GM12892 (cell line): ENCODE measurements around the gene TTC28.
"Not testable (repeated sequence)": the region's sequence is repeated elsewhere in the genome, so short reads cannot be mapped to it uniquely, and the experiment has no call there.

Source experiments
- DNase-seq: peaks from one replicate; pipeline ENCODE4 v3.0.0; 2011; ENCODE audit not compliant: insufficient read length
- FAIRE-seq: peaks from 2 replicates; lab custom pipeline; 2011; peaks lifted over from hg19 to GRCh38; lab: Jason Lieb, UNC
- POLR2A ChIP-seq: IDR thresholded peaks from 2 replicates; pipeline ENCODE4 v1.6.1; 2011; ENCODE audit warnings: low read depth, low read length, control low read depth
- POLR2AphosphoS5 ChIP-seq: IDR thresholded peaks from 2 replicates; pipeline ENCODE4 v1.6.1; 2011; ENCODE audit warnings: low read depth, low read length, control low read depth
- TAF1 ChIP-seq: IDR thresholded peaks from 2 replicates; pipeline ENCODE4 v1.6.1; 2011; ENCODE audit warnings: low read depth, mild to moderate bottlenecking, control low read depth, low read length, borderline replicate concordance

The TTC28 gene

GRCh38 chr22:28075358-28075981 lies 604.2 kb downstream of the TTC28 start:
- no peak for TF ChIP-seq POLR2AphosphoS5
- no peak for TF ChIP-seq POLR2A
- no peak for TF ChIP-seq TAF1
- FAIRE-seq (no peak), DNase-seq (no peak)

DNA sequence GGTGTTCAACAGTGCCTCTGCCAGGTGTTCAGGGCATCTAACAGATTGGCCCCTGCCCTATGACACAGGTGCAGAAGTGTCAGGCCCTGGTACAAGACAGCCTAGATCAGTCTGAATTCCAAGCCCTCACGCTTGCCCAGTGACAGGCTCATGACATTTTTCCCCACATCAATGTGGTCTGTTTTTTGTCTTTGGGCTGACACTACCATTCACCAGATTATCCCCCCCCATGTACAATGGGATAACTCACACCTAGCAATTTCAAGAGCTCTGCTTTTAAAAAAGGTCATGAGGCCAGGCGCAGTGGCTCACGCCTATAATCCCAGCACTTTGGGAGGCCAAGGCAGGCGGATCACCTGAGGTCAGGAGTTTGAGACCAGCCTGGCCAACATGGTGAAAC lies 605.1 kb downstream of the TTC28 start:
- FAIRE-seq (no peak), DNase-seq (no peak)
- TF ChIP-seq POLR2A (no peak), TAF1 (no peak), POLR2AphosphoS5 (no peak)

GRCh38 chr22:28072066-28072465 lies 607.6 kb downstream of the TTC28 start:
- DNase-seq (no peak), FAIRE-seq (no peak)
- TF ChIP-seq POLR2A (no peak), TAF1 (no peak), POLR2AphosphoS5 (no peak)

DNA sequence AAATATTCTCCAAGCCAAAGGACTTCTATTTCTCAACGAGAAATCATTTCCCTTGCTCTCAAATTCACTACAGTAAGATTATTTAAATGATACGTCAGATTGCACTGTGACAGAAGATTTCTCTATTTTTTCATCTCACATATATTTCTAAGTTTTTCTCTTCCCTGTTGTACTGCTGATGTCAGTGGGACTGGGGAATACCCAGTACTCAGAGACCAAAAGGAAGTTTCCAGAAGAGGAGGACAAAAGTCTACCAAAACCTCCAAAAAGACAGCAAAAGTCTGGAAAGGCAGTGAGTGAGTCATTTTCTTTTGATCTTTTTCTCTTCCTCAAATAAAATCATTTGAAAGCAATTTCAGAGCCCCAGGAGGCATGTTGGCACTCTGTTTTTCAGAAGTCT lies 610.8 kb downstream of the TTC28 start:
- DNase-seq = no peak
- FAIRE-seq = no peak
- TF ChIP-seq POLR2A = no peak
- TF ChIP-seq POLR2AphosphoS5 = no peak
- TF ChIP-seq TAF1 = no peak

DNA sequence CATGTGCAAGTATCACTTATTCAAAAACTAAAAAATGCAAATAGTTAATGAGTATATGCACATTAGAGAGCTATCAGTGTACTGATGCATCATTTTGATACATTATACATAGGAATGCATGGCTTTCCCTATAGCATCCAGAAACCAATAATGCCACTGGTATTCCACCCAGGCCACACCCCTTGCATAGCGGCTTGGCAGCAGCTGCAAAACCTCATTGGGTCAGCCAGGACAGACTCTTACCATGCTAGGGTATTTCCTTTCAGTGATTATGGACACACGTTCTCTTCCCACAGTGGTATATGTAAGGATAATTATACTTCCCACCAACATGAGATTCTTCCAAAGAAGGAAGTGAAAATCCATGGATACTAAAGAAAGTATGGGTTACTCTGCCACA lies 614.7 kb downstream of the TTC28 start:
- no peak for TF ChIP-seq POLR2A
- no peak for TF ChIP-seq POLR2AphosphoS5
- TF ChIP-seq TAF1 = no peak
- FAIRE-seq (no peak), DNase-seq (no peak)

GRCh38 chr22:28063656-28064055 lies 616.0 kb downstream of the TTC28 start:
- FAIRE-seq (no peak), DNase-seq (no peak)
- TF ChIP-seq POLR2A (no peak), POLR2AphosphoS5 (no peak), TAF1 (no peak)

DNA sequence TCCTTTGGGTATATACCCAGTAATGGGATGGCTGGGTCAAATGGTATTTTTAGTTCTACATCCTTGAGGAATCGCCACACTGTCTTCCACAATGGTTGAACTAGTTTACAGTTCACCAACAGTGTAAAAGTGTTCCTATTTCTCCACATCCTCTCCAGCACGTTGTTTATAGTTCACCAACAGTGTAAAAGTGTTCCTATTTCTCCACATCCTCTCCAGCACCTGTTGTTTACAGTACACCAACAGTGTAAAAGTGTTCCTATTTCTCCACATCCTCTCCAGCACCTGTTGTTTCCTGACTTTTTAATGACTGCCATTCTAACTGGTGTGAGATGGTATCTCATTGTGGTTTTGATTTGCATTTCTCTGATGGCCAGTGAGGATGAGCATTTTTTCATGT lies 619.0 kb downstream of the TTC28 start:
- not testable (repeated sequence) for FAIRE-seq, DNase-seq

GRCh38 chr22:28058036-28058435 lies 621.6 kb downstream of the TTC28 start:
- FAIRE-seq (no peak), DNase-seq (no peak)
- TF ChIP-seq POLR2A (no peak), TAF1 (no peak), POLR2AphosphoS5 (no peak)

- FAIRE-seq = no peak
- no peak for DNase-seq
- TF ChIP-seq POLR2A (no peak), POLR2AphosphoS5 (no peak), TAF1 (no peak)
Measured at GRCh38 chr22:28054819-28055208, 624.8 kb downstream of the TTC28 start.

- DNase-seq (no peak), FAIRE-seq (no peak)
- no peak for TF ChIP-seq TAF1
- TF ChIP-seq POLR2A = no peak
- no peak for TF ChIP-seq POLR2AphosphoS5
Measured at GRCh38 chr22:28053896-28054818, 625.5 kb downstream of the TTC28 start.

DNA sequence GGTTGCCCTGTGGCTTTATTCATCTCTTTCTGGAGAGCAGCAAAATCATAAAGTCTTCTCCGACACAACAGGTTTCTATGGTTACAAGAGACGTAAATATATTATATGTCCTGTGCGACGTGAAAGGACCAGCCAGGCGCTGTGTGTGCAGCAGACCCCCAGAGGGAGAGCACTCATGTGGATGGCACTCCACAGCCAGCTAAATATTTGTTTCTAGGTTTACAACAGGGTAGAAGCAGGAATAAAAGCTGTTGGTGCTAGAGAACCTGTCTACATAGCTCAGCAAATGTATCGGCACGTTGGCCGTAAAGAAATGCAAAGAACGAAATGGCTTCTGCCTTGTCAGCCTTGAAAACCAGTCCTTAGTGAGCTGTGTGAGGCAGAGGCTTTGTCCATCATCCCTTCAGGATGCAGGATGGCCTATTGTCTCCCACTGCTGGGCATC lies 626.8 kb downstream of the TTC28 start:
- TF ChIP-seq POLR2AphosphoS5 = no peak
- no peak for TF ChIP-seq TAF1
- TF ChIP-seq POLR2A = no peak
- DNase-seq (no peak), FAIRE-seq (no peak)
